ENCODE results near the gene MSI2. TPM values are rescaled to one million over a fixed set of nuclear protein-coding genes. Genes with fewer than 3 reads are reported as not detected.
A peak's percentile ranks its signal among the peaks of the same experiment; 100 is the strongest.

Gene MSI2
- total RNA-seq, 4 donors from 2014 or later = 27.3 to 50.4 (median 36.8) TPM

DNA sequence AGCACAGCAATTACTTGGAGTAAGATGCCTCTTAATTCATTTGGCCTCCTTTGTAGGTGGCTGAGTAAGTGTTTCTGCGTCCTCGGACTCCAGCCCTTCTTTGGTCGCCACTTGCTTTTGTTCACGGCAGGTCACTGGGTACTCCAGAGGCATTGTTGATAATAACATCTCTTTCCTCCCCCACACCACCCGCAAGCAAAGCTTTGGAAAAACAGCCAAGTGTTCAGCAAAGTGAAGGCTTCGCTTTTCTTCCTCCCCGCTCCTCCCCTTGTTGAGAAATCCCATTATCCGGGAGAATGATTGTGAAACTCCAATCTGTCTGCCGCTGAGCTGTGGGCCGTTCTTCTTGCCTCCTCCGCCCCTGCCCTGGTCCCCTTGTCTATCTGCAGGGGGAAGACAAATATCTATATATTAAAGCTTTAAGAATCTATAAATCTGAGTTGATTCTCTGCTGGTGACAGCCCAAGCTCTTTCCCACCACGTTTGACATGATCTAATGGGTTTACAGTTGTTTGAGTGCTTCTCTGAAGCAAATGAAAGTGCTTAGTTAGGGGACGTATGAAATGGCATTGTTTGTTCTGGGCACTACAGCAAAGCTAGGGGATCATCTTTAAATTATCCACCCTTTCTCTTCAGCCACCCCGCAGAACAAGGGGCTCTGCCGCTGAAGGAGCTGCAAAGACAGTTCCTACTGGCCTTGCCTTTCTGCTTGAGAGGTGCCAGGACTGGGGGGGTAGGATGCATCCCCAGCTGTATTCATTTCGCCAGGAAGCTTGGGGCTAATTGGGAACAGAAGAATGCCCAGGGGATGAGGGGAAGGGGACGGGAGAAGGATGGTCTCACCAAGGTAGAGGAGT lies 321.7 kb downstream of the MSI2 start:
- H3K27me3 ChIP-seq = no peaks in the 10 kb centered on the region
- H3K4me3 ChIP-seq = peak overlapping the region in 1 of 2 donors; percentile 29
- peak; percentile 76 for ATAC-seq
- whole genome bisulfite sequencing, 2 donors (ENCODE audit: low coverage in 1 of 2) = 44 to 55% methylated on average over 8 to 16 of the region's 17 CpGs
- no peaks in the 10 kb centered on the region for H3K9me3 ChIP-seq
- no peaks in the 10 kb centered on the region for H3K36me3 ChIP-seq
- peaks cover 0 to 32% (median 2%) of the 10 kb centered on the region in 3 donors for H3K4me1 ChIP-seq
- H3K27ac ChIP-seq = peak overlapping the region; percentile 26 to 67 (median 66)
- no peak for TF ChIP-seq EP300 (IDR thresholded peaks at IDR 0.05)
- TF ChIP-seq POLR2AphosphoS5 (IDR thresholded peaks at IDR 0.05) = peak; percentile 33
- no peak for TF ChIP-seq POLR2A (IDR thresholded peaks at IDR 0.05)
- TF ChIP-seq, protein P1, sequence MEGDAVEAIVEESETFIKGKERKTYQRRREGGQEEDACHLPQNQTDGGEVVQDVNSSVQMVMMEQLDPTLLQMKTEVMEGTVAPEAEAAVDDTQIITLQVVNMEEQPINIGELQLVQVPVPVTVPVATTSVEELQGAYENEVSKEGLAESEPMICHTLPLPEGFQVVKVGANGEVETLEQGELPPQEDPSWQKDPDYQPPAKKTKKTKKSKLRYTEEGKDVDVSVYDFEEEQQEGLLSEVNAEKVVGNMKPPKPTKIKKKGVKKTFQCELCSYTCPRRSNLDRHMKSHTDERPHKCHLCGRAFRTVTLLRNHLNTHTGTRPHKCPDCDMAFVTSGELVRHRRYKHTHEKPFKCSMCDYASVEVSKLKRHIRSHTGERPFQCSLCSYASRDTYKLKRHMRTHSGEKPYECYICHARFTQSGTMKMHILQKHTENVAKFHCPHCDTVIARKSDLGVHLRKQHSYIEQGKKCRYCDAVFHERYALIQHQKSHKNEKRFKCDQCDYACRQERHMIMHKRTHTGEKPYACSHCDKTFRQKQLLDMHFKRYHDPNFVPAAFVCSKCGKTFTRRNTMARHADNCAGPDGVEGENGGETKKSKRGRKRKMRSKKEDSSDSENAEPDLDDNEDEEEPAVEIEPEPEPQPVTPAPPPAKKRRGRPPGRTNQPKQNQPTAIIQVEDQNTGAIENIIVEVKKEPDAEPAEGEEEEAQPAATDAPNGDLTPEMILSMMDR (IDR thresholded peaks at IDR 0.05) = no peak

DNA sequence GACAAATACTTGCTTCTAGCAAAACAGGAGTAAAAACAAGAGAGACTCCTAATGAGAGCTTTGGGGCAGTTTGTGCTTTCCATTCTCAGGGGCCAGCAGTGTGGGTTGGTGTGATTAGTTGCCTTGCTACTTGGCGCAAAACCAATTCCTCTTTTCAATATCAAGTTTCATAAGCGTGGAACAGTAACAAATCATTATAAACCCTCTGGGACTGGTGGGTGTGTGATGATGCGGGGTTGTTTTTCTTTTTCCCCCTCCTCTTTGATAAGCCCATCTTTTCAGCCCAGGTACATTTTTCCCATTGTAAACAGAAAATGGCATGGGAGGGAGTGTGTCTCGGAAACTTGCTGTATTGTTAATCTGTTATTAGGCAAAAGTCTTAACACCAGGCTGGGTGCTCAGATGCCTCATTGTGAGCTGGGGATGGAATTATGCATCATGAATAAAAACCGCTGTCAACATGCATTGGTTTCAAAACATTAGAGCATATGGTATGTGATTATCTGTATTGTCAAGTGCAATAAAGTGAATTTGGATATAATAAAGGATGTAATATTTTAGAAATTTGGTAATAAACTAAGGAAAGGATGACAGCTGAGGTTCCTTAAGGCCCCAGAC lies 322.4 kb downstream of the MSI2 start:
- Histone ChIP-seq H3K27me3 (no peaks in the 10 kb centered on the region), H3K4me3 (peak overlapping the region in 1 of 2 donors; percentile 29), H3K4me1 (peaks cover 0 to 25% (median 2%) of the 10 kb centered on the region in 3 donors), H3K9me3 (no peaks in the 10 kb centered on the region), H3K27ac (peak overlapping the region in 3 of 4 donors; percentile 64 to 67 (median 67)), H3K36me3 (no peaks in the 10 kb centered on the region)
- TF ChIP-seq POLR2A (IDR thresholded peaks at IDR 0.05) = no peak
- TF ChIP-seq POLR2AphosphoS5 (IDR thresholded peaks at IDR 0.05) = no peak
- TF ChIP-seq, protein P1 (IDR thresholded peaks at IDR 0.05) = no peak
- TF ChIP-seq EP300 (IDR thresholded peaks at IDR 0.05) = no peak
- ATAC-seq = no peak
- 80 to 86% methylated on average over 4 to 5 of the region's 5 CpGs for WGBS, 2 donors (ENCODE audit: low coverage in 1 of 2)

DNA sequence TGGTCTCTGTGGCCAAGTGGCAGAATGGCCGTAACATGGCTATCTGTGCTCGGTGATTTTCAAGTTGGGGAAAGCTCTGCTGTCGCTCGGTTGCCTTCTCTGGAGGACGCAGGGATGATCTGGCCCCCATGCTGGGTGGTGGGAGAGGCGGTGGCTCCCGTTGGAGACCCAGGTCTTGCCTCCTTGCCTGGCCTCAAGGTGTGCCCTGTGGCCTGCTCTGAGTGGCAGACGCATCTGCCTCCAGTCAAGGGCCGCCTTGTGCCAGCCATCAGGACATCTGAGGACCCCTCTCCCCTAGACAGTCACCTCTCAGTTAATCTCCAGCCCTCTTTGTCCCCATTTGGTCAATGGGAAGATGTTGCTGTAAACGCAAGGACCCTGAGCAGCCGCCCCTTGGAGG lies 322.9 kb downstream of the MSI2 start:
- H3K27me3 ChIP-seq = no peaks in the 10 kb centered on the region
- no peaks in the 10 kb centered on the region for H3K36me3 ChIP-seq
- ATAC-seq = no peak
- H3K27ac ChIP-seq = no peak overlapping the region
- TF ChIP-seq, protein P1 (IDR thresholded peaks at IDR 0.05) = no peak
- TF ChIP-seq EP300 (IDR thresholded peaks at IDR 0.05) (no peak), POLR2AphosphoS5 (IDR thresholded peaks at IDR 0.05) (no peak), POLR2A (IDR thresholded peaks at IDR 0.05) (no peak)
- 86 to 95% methylated on average over 3 to 4 of the region's 11 CpGs for WGBS, 2 donors (ENCODE audit: low coverage in 1 of 2)
- no peak overlapping the region for H3K4me3 ChIP-seq
- no peaks in the 10 kb centered on the region for H3K9me3 ChIP-seq
- H3K4me1 ChIP-seq = peaks cover 0 to 20% (median 1%) of the 10 kb centered on the region in 3 donors

DNA sequence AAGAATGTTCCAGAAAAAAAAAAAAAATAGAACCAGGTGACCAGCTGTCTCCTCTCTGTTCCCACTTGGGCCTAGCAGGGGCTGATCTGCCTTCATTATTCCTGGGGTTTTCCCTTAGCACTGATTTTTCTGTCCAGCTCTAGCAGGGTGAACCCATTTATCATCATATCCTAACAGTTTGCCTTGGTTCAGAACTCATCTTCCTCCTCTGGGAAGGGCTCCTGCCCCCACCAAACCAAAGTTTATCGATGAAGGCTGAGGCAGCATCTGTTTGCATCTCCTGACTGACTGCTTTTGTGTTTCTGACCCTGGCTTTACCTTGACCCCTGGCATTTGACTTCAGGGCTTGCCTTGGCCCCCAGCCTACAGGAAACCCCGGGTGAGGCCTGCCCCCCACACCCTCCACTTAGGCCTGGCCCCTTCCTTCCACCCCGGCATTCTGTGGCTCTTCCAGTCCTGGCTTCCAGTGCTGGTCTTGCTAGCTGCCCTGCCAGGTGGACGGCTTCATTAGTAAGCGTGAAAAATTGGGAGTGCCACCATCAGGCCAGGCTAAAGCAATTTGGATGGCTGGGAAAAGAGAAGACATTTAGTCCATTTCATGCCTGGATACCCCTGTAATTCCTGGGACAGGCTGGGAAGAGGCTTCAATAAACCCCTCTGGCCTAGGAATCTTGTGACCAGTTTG lies 323.9 kb downstream of the MSI2 start:
- TF ChIP-seq POLR2AphosphoS5 (IDR thresholded peaks at IDR 0.05) = no peak
- no peak for TF ChIP-seq POLR2A (IDR thresholded peaks at IDR 0.05)
- TF ChIP-seq EP300 (IDR thresholded peaks at IDR 0.05) = no peak
- TF ChIP-seq, protein P1 (IDR thresholded peaks at IDR 0.05) = no peak
- no peak overlapping the region for H3K4me3 ChIP-seq
- no peak for ATAC-seq
- H3K27ac ChIP-seq = no peak overlapping the region
- no peaks in the 10 kb centered on the region for H3K27me3 ChIP-seq
- H3K4me1 ChIP-seq = peaks cover 0 to 16% (median 0%) of the 10 kb centered on the region in 3 donors
- H3K36me3 ChIP-seq = no peaks in the 10 kb centered on the region
- H3K9me3 ChIP-seq = no peaks in the 10 kb centered on the region
- 56 to 75% methylated on average over 1 of the region's 5 CpGs for WGBS, 2 donors (ENCODE audit: low coverage in 1 of 2)

All from gastroesophageal sphincter (tissue), 4 donors.